Neural cell (in vitro differentiated cells): ENCODE data around the gene DDX5.

Source experiments
- EP300 ChIP-seq: fragments of 450-650 bp; conservative IDR thresholded peaks from 2 replicates; pipeline ENCODE4 v1.6.1; 2014; ENCODE audit warnings: antibody characterized with exemption, mild to moderate bottlenecking, moderate library complexity; ENCODE audit not compliant: poor library complexity, severe bottlenecking
- EZH2 ChIP-seq: fragments of 200-600, 300-800 bp; shearing (Covaris generic), sonication (generic); IDR thresholded peaks from 2 replicates; pipeline ENCODE4 v1.6.1; 2014; ENCODE audit warnings: antibody characterized with exemption, low read length, borderline replicate concordance, mild to moderate bottlenecking; ENCODE audit not compliant: insufficient read depth, poor library complexity, severe bottlenecking
- MXI1 ChIP-seq: fragments of 450-650 bp; conservative IDR thresholded peaks from 2 replicates; pipeline ENCODE4 v1.6.1; 2014; ENCODE audit warnings: antibody characterized with exemption, mild to moderate bottlenecking; ENCODE audit not compliant: poor library complexity, severe bottlenecking
- POLR2AphosphoS5 ChIP-seq: IDR thresholded peaks from 2 replicates; pipeline ENCODE4 v1.6.1; 2012
- REST ChIP-seq: IDR thresholded peaks from 2 replicates; pipeline ENCODE4 v1.6.1; 2012; ENCODE audit warnings: borderline replicate concordance
- SMC3 ChIP-seq: fragments of 450-650 bp; conservative IDR thresholded peaks from 2 replicates; pipeline ENCODE4 v1.6.1; 2014; ENCODE audit warnings: antibody characterized with exemption, mild to moderate bottlenecking, moderate library complexity; ENCODE audit not compliant: poor library complexity
- TF ChIP-seq, protein P1 (sequence below): fragments of 450-650 bp; IDR thresholded peaks from 2 replicates; pipeline ENCODE4 v1.5.1; 2014; ENCODE audit warnings: antibody characterized with exemption, mild to moderate bottlenecking, moderate library complexity; ENCODE audit not compliant: poor library complexity, severe bottlenecking

- TF ChIP-seq, protein P1, sequence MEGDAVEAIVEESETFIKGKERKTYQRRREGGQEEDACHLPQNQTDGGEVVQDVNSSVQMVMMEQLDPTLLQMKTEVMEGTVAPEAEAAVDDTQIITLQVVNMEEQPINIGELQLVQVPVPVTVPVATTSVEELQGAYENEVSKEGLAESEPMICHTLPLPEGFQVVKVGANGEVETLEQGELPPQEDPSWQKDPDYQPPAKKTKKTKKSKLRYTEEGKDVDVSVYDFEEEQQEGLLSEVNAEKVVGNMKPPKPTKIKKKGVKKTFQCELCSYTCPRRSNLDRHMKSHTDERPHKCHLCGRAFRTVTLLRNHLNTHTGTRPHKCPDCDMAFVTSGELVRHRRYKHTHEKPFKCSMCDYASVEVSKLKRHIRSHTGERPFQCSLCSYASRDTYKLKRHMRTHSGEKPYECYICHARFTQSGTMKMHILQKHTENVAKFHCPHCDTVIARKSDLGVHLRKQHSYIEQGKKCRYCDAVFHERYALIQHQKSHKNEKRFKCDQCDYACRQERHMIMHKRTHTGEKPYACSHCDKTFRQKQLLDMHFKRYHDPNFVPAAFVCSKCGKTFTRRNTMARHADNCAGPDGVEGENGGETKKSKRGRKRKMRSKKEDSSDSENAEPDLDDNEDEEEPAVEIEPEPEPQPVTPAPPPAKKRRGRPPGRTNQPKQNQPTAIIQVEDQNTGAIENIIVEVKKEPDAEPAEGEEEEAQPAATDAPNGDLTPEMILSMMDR, result no peak
- no peak for TF ChIP-seq POLR2AphosphoS5
- TF ChIP-seq EZH2, result no peak
- no peak for TF ChIP-seq EP300
- TF ChIP-seq MXI1, result no peak
- TF ChIP-seq REST, result no peak
- no peak for TF ChIP-seq SMC3
Observed at GRCh38 chr17:64503821-64504768, 2.0 kb downstream of the DDX5 start.
